ENCODE data around the gene AKAP1. TPM values are rescaled to one million over a fixed set of nuclear protein-coding genes. Genes with fewer than 3 reads are reported as not detected.

AKAP1 gene
- total RNA-seq, 4 donors from 2014 or later: 78.6 to 154 (median 95.4) TPM

DNA sequence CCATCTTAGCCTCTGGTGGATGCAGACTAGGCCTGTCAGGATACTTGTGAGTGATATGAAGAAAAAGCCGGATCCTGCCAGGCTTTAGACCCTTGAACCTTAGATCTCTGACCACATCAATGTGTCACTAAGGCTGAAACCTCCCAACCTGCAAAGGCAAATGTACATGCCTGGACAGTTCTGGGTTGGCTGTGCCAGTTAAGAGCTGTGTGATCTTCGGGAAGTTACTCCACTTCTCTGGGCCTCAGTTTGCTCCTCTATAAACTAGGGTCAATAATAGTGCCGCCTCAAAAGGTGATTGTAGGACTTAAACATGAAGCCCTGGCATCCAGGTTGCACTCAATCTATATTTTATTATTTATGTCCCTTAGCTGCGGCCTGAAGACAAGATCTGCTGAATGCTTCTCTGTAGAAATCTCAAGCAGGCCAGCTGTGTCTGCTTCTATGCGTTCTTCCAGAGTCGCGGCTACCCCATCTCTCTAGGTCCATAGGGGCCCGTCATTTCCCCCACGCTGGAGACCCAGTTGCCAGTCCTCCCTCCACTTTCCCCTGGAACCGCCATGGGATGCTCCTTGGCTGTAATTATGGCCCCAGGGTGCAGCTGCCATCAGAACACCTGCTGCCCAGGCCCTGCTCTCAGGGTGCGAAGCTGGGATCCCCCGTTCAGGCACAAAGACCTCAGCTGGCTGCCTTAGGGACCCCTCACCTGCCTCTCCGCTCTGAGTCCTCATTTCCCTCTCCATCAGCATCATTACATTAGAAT lies 50.2 kb downstream of the AKAP1 start:
- Histone ChIP-seq H3K4me1 (peaks cover 0 to 7% (median 0%) of the 10 kb centered on the region in 3 donors), H3K27me3 (no peaks in the 10 kb centered on the region), H3K36me3 (no peaks in the 10 kb centered on the region), H3K9me3 (no peaks in the 10 kb centered on the region), H3K4me3 (no peak overlapping the region), H3K27ac (no peak overlapping the region)
- no peak for ATAC-seq
- no peak for TF ChIP-seq POLR2A (IDR thresholded peaks at IDR 0.05)
- TF ChIP-seq, protein P1, sequence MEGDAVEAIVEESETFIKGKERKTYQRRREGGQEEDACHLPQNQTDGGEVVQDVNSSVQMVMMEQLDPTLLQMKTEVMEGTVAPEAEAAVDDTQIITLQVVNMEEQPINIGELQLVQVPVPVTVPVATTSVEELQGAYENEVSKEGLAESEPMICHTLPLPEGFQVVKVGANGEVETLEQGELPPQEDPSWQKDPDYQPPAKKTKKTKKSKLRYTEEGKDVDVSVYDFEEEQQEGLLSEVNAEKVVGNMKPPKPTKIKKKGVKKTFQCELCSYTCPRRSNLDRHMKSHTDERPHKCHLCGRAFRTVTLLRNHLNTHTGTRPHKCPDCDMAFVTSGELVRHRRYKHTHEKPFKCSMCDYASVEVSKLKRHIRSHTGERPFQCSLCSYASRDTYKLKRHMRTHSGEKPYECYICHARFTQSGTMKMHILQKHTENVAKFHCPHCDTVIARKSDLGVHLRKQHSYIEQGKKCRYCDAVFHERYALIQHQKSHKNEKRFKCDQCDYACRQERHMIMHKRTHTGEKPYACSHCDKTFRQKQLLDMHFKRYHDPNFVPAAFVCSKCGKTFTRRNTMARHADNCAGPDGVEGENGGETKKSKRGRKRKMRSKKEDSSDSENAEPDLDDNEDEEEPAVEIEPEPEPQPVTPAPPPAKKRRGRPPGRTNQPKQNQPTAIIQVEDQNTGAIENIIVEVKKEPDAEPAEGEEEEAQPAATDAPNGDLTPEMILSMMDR (IDR thresholded peaks at IDR 0.05): no peak
- no peak for TF ChIP-seq POLR2AphosphoS5 (IDR thresholded peaks at IDR 0.05)
- no peak for TF ChIP-seq EP300 (IDR thresholded peaks at IDR 0.05)
- 72 to 85% methylated on average over 2 to 10 of the region's 13 CpGs for WGBS, 2 donors (ENCODE audit: low coverage in 1 of 2)

DNA sequence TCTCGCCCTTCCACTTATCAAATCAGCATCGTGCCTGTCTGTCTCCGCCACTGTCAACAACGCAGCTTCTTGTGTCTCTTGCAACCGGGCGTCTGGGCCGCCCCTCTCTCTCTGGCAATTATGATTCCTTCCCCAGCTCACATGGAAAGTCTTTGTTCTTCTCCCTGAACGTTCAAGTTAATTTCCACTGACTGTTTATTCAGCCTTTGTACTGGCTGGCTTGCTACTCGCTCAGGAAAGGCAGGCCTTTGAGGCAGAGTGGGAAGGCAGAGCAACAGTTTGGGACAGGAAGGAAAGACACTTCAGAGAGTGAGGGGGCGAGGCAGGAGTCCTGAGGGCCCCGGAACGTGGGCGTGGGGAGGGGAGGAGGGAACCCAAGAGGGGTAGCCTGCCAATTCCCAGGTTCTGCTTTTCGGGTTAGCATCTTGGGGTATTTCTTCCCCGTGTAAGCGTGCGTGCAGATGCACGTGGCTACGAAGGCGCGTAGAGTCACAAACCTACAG lies 50.8 kb downstream of the AKAP1 start:
- Histone ChIP-seq H3K27ac (no peak overlapping the region), H3K36me3 (no peaks in the 10 kb centered on the region), H3K4me1 (peaks cover 0 to 5% (median 0%) of the 10 kb centered on the region in 3 donors), H3K9me3 (no peaks in the 10 kb centered on the region), H3K27me3 (no peaks in the 10 kb centered on the region), H3K4me3 (no peak overlapping the region)
- 48 to 53% methylated on average over 4 to 18 of the region's 21 CpGs for WGBS, 2 donors (ENCODE audit: low coverage in 1 of 2)
- ATAC-seq: no peak
- TF ChIP-seq POLR2A (IDR thresholded peaks at IDR 0.05) (no peak), EP300 (IDR thresholded peaks at IDR 0.05) (no peak), POLR2AphosphoS5 (IDR thresholded peaks at IDR 0.05) (no peak)
- TF ChIP-seq, protein P1 (IDR thresholded peaks at IDR 0.05): no peak

DNA sequence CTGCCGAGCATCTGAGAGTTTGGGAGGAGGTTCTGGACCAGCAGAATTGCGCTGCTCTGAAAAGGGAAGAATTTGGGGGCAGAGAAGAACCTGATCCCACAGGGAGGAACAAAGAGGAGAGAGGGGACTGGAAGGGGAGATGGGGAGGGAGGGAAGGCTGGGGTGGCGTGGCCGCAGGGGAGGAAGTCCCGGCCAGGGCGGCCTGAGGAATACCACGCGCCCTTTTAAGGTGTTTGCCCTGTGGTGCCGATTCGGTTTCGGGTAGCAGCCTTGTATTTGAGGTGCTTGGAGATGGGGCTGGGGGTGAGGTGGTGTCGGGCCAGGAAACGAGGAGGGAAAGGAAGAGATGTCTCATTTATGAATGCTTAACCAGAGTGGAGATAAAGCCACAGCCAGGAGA lies 51.3 kb downstream of the AKAP1 start:
- WGBS, 2 donors (ENCODE audit: low coverage in 1 of 2): 55 to 67% methylated on average over 11 to 13 of the region's 13 CpGs
- Histone ChIP-seq H3K27ac (no peak overlapping the region), H3K9me3 (no peaks in the 10 kb centered on the region), H3K4me3 (no peak overlapping the region), H3K36me3 (no peaks in the 10 kb centered on the region), H3K27me3 (no peaks in the 10 kb centered on the region), H3K4me1 (no peaks in the 10 kb centered on the region)
- ATAC-seq: no peak
- TF ChIP-seq, protein P1 (IDR thresholded peaks at IDR 0.05): no peak
- no peak for TF ChIP-seq EP300 (IDR thresholded peaks at IDR 0.05)
- no peak for TF ChIP-seq POLR2AphosphoS5 (IDR thresholded peaks at IDR 0.05)

DNA sequence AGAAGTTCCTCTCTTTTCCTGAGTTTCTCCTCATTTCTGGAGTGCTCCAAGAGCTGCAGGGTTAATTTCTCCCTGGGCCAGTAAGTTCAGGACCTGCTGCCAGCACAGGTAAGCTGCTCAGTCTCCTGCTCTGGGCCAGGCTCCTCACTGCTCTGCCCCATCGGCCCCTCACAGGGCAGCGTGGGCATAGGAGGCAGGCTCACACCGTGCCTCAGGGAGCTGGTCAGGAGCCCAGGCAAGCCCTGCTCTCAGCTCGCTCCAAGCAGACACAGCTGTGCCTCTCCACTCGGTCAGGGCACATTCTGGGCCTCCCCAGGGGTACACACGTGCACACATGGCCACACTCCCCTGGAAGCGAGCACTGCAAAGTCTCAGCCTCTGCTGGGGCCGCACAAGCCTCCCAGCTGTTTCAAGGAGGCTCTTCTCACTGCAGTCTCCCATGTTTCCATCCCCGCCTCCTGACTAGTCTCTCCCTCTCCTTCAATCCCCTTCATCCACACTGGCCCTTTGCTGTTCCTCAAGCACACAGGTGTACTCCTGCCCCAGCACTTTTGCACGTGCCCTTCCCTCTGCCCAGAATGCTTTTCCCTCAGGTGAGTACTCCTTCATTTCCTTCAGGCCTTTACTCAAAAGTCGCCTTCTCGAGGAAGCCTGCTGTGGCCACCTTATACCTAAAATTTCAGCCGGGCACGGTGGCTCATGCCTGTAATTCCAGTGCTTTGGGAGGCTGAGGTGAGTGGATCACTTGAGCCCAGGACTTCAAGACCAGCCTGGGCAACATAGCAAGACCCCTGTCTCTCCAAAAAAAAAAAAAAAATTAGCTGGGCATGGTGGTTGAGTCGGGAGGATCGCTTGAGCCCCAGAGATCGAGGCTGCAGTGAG lies 53.2 kb downstream of the AKAP1 start:
- no peak overlapping the region for H3K4me3 ChIP-seq
- ATAC-seq: no peak
- no peaks in the 10 kb centered on the region for H3K4me1 ChIP-seq
- H3K27ac ChIP-seq: no peak overlapping the region
- H3K27me3 ChIP-seq: no peaks in the 10 kb centered on the region
- no peaks in the 10 kb centered on the region for H3K36me3 ChIP-seq
- TF ChIP-seq EP300 (IDR thresholded peaks at IDR 0.05): no peak
- TF ChIP-seq, protein P1 (IDR thresholded peaks at IDR 0.05): no peak
- WGBS, 2 donors (ENCODE audit: low coverage in 1 of 2): 86 to 91% methylated on average over 8 of the region's 17 CpGs
- no peaks in the 10 kb centered on the region for H3K9me3 ChIP-seq

All from gastroesophageal sphincter (tissue), 4 donors.